HG02759 (cell line): ENCODE data around the gene ZRANB3.
"Not testable (repeated sequence)": the region's sequence is repeated elsewhere in the genome, so short reads cannot be mapped to it uniquely, and the experiment has no call there.

Experiments
- ATAC-seq: cut with Tn5 transposase; IDR thresholded peaks from one replicate; pipeline ENCODE4 v1.9.1; 2021; ENCODE audit warnings: mild to moderate bottlenecking, moderate library complexity; ENCODE audit not compliant: unreplicated experiment

The ZRANB3 gene

DNA sequence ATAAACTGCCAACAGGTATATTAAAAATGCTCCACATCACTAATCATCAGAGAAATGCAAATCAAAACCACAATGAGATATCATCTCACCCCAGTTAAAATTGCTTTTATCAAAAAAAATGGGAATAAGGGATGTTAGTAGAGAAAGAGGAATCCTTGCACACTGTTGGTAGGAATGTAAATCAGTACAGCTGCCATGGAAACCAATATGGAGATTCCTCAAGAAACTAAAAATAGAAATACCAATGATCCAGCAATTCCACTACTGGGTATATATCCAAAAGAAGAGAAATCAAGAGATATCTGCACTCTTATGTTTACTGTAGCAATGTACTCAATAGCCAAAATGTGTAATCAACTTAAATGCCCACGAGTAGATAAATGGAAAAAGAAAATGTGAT, 40.6 kb downstream of the ZRANB3 start:
- ATAC-seq: no peak

DNA sequence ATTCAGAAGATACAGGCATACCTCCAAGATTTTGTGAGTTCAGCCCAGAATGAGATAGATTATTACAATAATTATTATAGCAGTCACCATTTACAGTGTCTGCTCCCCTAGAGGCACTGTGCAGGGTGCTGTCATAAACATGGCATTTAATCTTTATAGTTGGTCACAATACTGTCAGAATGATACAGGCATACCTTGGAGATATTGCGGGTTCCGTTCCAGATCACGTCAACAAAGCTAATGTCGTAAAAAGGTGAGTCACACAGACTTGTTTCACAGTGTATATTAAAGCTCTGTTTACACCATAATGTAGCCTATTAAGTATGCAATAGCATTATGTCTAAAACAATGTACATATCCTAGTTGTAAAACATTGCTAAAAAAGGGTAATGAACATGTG, 45.6 kb downstream of the ZRANB3 start:
- ATAC-seq: no peak

- ATAC-seq: no peak
These were observed 55.9 kb downstream of the ZRANB3 start for GRCh38 chr2:135475128-135475527.

DNA sequence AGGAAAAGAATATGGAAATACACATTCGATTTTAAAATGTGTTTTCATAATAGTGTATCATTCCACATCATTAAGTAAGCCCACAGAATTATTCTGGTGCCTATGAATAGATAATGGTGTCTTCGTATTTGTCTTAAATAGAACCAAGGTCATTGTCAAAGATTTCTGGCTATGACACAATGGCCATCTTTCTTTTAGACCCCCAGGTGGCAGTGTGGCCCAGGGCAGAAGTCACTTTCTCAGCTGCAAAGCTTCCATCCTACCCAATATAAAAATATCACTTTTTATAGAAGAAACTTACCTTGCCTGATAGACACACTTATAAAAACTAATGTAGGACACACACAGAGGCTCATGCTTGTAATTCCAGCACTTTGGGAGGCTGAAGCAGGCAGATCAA, 57.5 kb downstream of the ZRANB3 start:
- ATAC-seq: peak; percentile 48

GRCh38 chr2:135471106-135471505, 59.9 kb downstream of the ZRANB3 start:
- no peak for ATAC-seq

DNA sequence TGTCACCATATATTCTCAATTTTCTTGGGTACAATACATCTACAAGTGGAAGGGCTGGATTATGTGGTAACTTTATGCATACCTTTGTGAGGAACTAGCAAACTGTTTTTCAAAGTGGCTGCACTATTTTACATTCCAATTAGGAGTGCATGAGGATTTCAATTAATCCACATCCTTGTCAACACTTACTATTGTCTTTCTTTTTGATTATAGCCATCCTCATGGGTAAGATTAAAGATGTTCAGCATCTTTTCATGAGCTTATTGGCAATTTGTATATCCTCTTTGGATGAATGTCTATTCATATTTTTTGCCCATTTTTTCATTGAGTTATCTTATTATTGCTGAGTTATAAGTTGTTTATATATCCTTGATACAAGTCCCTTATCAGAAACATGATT, 73.7 kb downstream of the ZRANB3 start:
- no peak for ATAC-seq

GRCh38 chr2:135456835-135457234, 74.2 kb downstream of the ZRANB3 start:
- ATAC-seq: no peak

GRCh38 chr2:135456431-135456830, 74.6 kb downstream of the ZRANB3 start:
- ATAC-seq: no peak

DNA sequence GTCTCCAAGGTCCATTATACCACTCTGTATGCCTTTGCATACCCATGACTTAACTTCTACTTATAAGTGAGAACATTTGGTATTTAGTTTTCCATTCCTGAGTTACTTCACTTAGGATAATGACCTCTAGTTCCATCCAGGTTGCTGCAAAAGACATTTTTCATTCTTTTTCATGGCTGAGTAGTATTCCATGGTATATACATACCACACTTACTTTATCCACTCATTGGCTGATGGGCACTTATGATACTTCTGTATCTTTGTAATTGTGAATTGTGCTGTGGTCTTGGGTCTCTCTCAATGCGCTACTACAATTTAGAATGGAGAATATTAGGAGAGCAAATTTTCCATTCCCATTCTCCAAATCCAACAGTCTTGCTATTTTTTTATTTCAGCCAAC, 76.4 kb downstream of the ZRANB3 start:
- no peak for ATAC-seq

GRCh38 chr2:135453027-135453426, 78.0 kb downstream of the ZRANB3 start:
- not testable (repeated sequence) for ATAC-seq

- no peak for ATAC-seq
These were observed 79.1 kb downstream of the ZRANB3 start for GRCh38 chr2:135451966-135452365.

- ATAC-seq: not testable (repeated sequence)
These were observed 88.0 kb downstream of the ZRANB3 start for GRCh38 chr2:135443013-135443412.

- ATAC-seq: not testable (repeated sequence)
These were observed 95.9 kb downstream of the ZRANB3 start for GRCh38 chr2:135435155-135435554.

DNA sequence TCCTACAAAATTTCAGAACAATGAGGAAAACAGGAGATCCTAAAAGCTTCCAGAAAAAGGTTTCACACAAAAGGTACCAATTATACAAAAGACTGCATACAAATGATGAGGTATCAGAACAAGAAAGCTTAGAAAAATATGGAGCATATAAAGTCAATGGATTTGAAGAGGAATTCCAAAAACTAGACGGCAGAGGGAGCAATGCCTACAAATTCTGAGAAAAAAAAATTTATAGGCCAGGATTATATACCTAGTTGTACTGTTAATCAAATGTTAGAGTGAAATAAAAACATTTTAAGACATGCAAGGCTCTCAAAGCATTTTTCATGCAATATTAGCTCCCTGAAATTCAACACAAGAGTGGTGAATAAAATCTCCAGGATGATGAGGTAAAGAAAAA, 106.2 kb downstream of the ZRANB3 start:
- ATAC-seq: no peak

DNA sequence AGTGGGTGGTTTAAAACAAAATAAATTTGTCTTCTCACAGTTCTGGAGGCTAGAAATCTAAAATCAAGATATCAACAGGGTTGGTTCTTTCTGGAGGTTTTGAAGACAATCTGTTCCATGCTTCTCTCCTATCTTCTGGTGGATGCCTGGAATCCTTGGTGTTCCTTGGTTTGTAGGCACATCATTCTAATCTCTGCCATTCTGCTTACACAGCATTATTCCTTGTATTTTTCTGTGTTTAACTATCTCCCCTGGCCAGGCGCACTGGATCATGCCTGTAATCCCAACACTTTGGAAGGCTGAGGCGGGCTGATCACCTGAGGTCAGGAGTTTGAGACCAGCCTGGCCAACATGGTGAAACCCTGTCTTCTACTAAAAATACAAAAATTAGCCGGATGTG, 108.1 kb downstream of the ZRANB3 start:
- no peak for ATAC-seq

DNA sequence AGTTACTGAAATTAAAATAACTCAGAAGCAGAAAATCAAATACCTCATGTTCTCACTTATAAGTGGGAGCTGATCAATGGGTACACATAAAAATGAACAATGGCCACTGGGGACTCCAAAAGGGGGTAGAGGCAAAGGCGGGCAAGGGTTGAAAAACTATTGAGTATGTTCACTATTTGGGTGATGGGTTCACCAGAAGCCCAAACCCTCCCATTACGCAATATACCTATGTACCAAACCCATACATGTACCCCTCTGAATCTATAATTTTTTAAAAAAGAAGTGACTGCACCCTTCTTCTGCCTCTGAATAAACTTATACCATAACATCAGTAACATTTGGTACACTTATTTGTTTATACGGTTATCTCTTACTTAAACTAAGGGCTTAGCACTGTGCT, 119.4 kb downstream of the ZRANB3 start:
- no peak for ATAC-seq

- ATAC-seq: no peak
These were observed 121.6 kb downstream of the ZRANB3 start for GRCh38 chr2:135409436-135409835.

- ATAC-seq: not testable (repeated sequence)
These were observed 134.8 kb downstream of the ZRANB3 start for GRCh38 chr2:135396259-135396658.

GRCh38 chr2:135386993-135387392, 144.0 kb downstream of the ZRANB3 start:
- ATAC-seq: no peak

DNA sequence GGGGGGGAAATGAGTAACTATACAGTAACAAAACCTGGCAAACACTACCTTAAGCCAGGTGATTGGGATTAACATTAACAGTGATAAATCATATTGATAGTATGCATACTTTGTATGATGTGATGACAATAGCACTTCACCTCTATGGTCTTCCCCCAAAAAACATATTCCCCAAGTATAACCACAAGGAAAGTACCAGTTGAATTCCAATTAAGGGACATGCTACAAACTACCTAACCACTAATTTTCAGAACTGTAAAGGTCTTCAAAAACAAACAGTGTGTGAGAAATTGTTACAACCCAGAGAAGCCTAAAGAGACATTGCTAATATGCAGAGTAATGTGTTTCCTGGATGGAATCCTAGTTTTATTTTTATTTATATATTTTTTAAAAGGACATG, 152.4 kb downstream of the ZRANB3 start:
- ATAC-seq: no peak

GRCh38 chr2:135373702-135374101, 157.3 kb downstream of the ZRANB3 start:
- ATAC-seq: no peak

DNA sequence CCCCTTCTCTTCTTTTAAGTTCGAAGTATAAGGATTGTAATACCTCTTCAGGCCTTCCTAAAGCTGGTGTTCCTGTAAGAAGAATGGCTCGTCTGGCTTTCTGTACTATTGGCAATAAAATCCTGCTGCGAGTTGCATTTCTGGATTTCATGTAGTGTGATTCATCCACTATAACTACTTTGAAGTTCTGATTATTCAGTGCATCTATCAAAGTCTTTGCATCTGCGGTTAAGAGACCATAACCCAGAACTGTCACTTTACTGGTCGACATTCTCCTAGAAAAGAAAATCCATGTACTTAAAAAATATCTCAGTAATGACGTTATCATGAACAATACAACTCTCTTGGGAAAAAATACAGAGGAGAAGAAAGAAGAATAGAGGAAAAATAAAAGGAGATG, 181.1 kb downstream of the ZRANB3 start:
- ATAC-seq: no peak

DNA sequence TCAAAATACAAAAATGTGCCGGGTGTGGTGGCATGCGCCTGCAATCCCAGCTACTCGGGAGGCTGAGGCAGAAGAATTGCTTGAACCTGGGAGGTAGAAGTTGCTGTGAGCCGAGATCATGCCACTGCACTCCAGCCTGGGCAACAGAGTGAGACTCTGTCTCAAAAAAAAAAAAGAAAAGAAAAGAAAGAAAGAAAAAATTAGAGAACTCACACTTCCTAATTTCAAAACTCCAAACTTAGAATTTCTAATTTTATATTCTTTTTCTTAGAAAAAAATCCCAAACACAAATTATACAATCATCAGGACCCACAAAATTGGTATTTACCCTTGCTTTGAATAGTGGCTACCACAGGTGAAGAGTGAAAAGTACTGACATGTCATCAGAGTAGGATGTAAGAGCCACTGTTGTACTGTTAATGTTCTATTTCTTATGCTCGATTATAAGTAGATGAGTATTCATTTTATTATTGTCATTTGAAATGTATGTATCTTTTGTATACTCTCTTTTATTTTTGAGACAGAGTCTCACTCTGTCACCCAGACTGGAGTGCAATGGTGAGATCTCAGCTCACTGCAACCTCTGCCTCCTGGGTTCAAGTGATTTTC, 182.8 kb downstream of the ZRANB3 start:
- not testable (repeated sequence) for ATAC-seq
